Epithelial cell of prostate (primary cell): Measurements from ENCODE around the gene ST14.

Source experiments
- DNase-seq: peaks from one replicate; pipeline ENCODE4 v3.0.0-alpha.2; 2011; ENCODE audit warnings: low read depth, low spot score
- H3K27ac ChIP-seq: fragments of 450-650 bp; 2 replicates; pipeline ENCODE4 v1.5.1; 2017; ENCODE audit warnings: mild to moderate bottlenecking

ST14 gene

DNA sequence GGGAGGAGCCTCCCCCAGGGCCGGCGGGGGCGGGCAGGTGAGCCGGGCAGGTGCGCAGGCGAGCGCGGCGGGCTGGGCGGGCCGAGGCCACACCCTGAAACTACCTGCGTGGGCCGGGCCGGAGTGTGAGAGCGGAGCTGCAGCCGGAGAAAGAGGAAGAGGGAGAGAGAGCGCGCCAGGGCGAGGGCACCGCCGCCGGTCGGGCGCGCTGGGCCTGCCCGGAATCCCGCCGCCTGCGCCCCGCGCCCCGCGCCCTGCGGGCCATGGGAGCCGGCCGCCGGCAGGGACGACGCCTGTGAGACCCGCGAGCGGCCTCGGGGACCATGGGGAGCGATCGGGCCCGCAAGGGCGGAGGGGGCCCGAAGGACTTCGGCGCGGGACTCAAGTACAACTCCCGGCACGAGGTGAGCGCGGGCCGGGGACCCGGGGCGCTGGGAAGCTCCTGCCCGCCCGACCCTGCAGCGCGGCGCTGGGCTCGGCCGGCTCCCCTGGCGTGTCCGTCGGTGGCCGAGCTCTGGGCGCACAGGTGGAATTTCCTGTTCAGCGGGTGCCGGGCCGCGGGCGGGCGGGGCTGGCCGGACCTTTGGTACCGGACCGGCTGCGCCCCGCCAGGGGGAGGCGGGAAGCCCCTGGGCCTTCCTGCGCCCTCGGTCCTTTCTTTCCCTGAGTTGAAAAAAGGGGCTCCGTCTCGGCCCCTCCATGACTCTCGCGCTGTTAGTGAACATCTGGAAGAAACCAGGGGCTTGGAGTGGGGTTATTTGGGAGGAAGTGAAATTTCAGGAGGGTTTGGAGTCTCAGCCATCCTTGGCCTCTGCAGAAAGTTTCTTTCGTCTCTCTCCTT lies at the start of gene ST14:
Gene ST14 (plus strand): TSS at position 126 of the 841 bp plus-strand sequence. CDS start 198 bp downstream, at position 324.
- DNase-seq: no peak
- peak within 1 kb of the TSS; percentile 73 for H3K27ac ChIP-seq

DNA sequence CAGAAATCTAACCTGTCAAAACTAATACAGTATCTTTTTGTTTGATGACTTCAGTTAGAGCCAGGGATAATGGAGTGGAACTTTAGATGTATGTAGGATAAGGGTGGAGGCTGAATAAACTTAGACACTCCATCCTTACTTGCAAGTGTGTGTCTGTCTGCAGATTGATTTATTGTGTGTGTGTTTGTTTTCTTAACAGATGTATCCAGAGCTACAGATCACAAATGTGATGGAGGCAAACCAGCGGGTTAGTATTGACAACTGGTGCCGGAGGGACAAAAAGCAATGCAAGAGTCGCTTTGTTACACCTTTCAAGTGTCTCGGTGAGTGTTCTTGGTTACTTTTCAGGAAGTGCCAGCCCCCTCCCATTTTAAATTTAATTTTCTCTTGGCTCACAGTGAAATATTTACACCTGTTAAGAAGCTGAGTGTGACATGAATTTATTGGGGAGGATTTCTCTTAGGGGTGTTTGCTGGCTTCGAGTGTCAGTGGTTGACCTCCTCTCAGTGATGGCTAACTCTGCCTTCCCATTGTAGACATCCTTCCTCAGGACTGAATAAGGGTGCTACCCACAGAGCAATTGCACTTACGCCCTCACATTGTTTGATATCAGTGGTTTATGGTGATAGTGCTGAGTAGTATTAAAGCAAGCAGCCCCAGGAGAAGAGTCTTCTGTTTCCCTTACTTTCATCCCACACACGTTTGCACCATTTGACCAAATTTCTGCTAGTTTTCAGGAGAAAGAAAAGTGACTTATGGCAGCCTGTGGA lies 49.1 kb upstream of the ST14 start:
- no peak for DNase-seq

DNA sequence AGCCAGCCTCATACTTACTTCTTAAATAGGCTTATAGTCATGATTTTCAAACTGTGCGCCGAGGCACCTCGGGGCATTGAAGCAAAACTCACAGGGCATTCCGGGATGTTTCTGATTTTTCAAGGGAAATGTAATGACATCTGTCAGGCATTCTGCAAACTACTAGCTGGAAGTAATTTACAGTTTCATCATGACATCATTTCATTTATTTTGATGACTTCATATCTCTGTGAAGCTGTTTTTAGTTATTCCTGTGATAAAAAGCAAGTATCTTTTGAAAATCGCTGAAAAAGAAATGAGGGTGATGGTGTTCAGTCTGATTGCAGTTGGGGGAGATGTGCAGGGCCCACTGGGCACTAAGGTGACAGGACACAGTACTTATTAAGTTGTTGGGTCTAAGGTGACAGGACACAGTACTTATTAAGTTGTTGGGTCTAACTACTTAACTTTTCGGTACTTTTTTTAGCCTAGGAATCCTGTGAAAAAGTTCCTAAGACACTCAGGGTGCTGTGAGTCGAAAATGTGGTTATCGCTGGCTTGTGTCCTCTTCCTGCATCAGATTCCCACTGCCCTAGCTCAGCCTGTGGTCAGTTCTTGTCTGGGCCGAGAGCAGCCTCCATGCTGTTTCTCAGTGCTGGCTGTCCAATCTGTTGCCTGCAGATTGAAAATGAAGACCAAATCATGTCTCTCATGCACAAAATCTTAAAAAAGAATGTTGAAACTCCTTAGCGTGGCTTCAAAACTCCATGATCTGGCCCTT lies 47.3 kb upstream of the ST14 start:
- DNase-seq: no peak
- H3K27ac ChIP-seq: no peak overlapping the region

More for the DNA sequence above, 49.1 kb upstream of the ST14 start:
- no peak overlapping the region for H3K27ac ChIP-seq

DNA sequence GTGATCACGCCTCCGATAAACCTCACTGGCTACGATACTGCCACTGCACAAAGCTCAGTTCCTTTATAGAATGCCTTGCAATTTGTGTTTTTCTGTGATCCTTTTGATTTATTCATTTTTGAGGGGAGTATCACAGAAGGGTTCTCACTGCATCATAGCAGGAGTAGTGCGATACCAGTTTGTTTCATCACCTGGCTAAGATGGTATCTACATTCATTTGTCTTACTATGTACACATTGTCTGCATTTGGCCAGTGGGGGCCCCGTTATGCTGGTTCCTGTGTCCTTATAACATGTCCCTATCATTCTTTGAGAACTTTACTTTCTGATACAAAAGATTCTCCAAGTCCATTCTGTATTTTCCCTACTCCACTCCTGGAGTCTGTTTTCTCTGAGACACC lies 45.3 kb upstream of the ST14 start:
- DNase-seq: no peak
- H3K27ac ChIP-seq: no peak overlapping the region

DNA sequence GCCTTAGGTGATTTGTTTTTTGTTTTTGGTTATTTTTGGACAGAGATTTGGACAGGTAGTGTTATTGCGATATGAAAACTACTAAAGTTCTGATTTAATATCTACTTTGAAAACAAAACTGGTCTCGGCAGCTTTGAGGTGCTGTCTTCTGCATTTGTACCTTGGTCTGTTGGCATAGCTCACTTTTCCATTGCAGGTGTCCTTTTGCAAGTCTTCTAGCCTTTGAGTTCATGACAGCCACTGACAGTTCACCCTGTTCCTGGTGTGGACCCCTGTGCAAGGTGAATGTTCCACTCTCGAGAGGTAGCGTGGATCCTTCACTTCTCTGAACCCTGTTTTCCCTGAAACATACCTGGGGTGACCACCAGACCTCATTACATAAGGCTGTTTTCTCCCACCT lies 44.9 kb upstream of the ST14 start:
- DNase-seq: no peak
- H3K27ac ChIP-seq: no peak overlapping the region

DNA sequence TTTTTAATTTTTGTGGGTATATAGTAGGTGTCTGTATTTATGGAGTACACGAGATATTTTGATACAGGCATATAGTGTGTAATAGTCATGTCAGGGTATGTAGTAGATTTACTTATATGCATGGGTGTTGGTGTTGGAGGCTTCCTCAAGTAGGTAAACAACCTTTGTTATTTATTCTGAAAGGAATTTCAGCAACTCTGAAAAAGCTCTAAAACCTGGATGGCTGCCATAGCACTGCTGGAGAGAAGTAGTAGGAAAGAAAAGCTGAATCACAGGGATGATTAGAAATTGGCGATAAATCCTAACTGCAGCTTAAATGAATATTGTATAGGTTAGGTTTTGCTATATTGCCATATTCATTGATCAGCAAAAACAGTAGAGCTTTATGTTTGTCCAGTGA lies 44.4 kb upstream of the ST14 start:
- H3K27ac ChIP-seq: no peak overlapping the region
- no peak for DNase-seq

DNA sequence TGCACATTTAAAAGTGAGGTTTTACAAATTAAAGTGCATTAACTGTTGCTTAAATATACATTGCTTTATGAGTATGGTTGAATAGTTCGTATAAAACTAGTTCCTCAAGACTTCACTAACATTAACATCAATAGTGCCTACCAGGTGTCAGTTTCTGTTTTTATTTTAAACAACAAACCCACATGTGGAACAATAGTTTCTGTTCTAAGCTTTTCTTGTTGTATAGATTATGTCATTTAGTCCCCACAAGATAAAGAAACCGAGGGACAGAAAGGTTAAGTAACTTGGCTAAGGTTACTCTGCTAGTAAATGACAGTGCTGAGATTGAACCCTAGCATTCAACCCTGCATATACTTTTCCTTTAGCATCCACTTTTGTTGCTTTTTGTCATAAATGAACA lies 41.4 kb upstream of the ST14 start:
- no peak overlapping the region for H3K27ac ChIP-seq
- no peak for DNase-seq

DNA sequence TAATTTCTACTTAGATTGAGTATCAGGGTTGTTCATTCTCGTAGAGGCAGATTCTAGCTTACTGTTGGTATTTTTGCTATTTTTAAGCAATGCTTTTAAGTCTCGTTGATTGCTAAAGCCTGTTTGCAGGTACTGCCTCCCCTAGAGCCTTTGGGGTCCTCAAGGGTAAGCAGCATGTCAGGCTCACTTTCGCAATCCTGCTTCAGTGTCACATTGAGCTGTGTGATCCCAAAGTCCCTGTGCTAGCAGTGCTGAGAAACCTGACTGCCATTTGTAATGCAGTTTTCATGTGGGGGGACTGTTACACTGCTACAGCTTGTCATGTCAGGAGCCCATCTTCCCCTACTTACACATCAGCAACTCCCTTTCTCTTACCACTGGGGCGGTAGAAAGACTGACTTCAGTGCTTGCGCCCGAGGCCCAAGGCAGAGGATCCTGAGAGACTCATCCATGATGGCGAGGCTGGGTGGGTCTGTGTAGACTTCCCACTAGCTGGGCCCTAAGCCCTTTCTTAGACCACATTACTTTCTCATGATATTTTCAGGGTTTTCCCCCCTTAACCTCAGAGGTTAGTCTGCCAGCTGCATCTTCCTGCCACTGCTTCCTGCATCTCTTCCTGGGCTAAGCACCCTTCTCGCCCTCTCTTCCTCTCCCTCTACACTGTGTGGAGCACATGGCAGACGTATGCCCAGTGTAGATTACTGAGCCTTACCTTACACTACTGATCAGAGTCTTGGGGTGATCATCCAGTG lies 40.8 kb upstream of the ST14 start:
- H3K27ac ChIP-seq: no peak overlapping the region
- DNase-seq: no peak

DNA sequence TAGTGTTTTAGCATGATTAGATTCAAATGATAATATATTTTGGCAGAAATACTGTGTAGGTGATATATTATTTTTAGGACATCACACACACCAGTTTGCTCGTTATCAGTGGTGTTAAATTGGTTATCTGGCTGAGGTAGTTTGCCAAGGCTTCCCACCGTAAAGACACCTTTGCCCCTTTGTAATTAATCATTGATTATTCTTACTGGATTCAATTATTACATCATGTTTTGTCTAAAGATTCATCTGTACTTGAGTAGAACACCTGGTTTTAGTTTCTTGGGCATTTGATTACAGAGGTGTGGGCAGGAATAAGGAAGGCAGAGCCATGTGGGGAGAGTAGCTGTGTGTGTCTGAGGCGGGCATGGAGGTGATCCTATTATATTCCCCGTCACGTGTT lies 39.5 kb upstream of the ST14 start:
- DNase-seq: no peak
- no peak overlapping the region for H3K27ac ChIP-seq

DNA sequence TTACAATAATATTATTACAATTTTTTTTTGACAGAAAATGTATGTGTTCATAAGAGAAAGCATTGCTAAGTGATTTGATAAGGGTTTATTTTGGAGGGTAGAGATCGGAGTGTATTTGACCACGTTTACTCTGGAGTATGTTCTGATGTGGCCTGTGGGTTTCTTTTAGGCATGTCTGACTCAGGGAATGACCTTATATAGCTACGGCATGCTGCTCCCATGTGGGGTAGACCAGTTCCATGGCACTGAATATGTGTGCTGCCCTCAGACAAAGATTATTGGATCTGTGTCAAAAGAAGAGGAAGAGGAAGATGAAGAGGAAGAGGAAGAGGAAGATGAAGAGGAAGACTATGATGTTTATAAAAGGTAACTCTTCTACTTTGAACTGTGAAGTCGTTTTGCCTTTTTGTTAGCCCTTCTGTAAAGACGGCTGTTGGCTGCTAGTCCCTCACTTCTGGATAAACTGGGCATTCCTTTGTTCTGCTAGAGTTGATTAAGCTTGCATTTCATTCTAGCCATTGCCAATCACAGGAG lies 38.1 kb upstream of the ST14 start:
- peak overlapping the region; percentile 70 for H3K27ac ChIP-seq
- DNase-seq: no peak

DNA sequence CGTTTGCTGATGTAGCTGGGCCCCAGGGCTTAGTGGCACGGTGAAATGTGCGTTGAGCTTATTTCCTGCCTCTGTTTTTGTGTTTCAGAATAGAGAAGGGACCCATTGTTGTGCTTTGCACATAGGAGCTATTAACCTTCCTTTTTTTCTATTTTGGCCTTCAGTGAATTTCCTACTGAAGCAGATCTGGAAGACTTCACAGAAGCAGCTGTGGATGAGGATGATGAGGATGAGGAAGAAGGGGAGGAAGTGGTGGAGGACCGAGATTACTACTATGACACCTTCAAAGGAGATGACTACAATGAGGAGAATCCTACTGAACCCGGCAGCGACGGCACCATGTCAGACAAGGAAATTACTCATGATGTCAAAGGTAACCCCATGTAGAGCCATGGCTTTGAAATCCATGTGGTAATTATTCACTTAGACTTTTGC lies 37.4 kb upstream of the ST14 start:
- no peak for DNase-seq
- H3K27ac ChIP-seq: peak overlapping the region; percentile 70

DNA sequence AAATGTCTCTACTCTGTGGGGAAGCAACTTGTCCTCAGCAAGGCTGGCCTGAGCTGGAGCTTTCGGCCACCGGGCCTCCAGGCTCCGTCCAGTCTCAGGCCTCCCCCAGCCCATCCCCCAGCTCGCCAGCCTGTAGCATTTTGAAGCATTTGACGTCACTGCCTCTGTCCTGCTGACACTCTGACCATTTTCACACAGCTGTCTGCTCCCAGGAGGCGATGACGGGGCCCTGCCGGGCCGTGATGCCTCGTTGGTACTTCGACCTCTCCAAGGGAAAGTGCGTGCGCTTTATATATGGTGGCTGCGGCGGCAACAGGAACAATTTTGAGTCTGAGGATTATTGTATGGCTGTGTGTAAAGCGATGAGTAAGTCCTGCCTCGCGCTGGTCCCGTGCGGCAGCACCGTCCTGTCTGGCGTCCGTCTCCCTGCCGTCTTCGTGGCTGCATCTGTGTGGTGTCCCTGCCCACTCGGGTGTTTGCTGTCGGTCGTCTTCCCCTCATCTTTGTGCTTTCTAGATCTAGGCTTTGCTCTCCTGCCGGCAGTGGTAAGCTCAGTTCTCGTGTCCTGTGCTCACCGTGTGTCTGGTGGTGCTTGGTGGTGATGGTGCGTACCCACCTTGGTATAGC lies 36.1 kb upstream of the ST14 start:
- H3K27ac ChIP-seq: peak overlapping the region; percentile 70
- DNase-seq: no peak

DNA sequence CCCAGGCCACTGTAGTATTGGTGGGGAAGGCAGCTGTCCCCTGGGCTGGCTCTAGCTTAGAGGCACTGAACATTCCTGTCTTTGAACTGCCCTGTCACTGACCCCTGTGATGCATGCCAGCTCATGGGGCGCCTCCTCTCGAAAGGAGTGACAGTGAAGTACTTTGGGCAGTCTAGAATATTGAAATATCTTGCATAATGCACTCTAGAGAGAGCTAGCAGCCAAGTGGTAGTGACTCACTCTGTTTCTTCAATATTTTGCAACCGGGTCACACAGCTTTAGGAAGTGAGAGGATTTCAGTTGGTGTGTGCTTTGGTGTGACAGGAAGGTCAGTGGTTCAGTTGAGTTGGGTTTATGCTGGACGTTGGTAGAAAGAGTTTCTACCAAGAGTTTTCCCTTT lies 35.5 kb upstream of the ST14 start:
- peak overlapping the region; percentile 70 for H3K27ac ChIP-seq
- peak; percentile 66 for DNase-seq

DNA sequence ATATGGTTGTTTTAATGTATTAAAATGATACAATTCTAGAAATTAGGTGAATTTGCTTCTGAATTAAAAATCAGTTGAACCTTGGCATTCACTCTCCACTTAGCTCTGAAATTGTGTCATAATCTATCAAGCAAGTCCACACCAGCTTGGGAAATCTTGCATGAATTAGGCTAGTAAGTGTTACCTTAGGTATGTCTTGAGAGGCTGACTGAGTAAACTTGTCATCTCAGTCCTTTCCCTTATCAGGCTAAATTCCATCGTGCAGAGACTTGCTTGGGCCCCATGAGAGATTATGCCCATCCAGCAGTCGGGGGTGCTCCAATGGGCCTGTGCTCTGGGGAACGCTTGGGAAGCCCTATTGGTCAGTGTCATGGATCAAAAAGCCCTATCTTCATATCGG lies 33.9 kb upstream of the ST14 start:
- no peak overlapping the region for H3K27ac ChIP-seq
- no peak for DNase-seq

DNA sequence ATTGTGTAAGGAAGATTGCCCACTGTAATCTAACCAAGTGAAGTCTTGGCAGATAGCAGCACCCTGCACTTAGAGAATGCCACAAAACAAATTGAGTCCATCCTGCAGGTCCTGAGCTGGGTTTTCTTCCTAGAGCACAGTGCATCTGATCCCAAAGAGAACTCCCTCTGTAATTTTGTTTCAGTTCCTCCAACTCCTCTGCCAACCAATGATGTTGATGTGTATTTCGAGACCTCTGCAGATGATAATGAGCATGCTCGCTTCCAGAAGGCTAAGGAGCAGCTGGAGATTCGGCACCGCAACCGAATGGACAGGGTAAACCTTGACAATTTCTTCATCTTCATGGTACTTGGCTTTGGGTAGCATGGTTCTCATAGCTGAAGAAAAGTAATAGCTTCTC lies 33.1 kb upstream of the ST14 start:
- no peak overlapping the region for H3K27ac ChIP-seq
- DNase-seq: no peak

DNA sequence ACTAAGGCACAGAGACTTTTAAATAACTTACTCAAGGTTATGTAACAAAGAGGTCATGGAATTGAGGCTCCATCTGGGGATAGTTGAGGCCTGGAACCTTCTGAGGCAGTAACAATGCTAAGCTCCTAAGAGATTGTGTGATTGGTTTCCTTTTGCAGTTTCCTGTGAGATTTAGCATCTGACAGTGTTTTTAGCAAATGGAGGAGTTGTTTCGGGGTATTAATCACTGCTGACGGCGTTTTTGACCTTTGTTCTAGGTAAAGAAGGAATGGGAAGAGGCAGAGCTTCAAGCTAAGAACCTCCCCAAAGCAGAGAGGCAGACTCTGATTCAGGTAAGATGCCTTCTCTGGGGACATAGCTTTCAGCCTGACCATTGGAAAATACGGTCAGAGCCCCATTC lies 32.1 kb upstream of the ST14 start:
- no peak for DNase-seq
- no peak overlapping the region for H3K27ac ChIP-seq

DNA sequence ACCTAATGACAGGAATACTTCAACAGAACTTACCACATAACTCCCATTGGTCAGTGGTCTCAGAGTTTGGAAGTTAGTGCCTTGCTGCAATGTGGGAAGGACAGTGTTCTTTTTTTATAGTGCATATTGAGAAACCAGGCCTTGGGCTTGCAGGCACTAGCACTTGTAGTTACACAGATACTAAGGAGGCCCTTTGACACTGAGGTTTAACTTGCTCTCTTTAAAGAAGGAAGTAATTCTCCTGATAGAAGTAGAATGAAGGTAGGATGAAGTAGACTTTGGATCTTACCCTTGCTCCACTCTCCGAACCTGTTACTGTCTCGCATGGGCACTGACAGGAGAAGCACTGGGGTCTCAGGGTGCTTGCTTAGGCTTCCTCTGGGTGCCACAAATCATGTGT lies 31.0 kb upstream of the ST14 start:
- no peak overlapping the region for H3K27ac ChIP-seq

DNA sequence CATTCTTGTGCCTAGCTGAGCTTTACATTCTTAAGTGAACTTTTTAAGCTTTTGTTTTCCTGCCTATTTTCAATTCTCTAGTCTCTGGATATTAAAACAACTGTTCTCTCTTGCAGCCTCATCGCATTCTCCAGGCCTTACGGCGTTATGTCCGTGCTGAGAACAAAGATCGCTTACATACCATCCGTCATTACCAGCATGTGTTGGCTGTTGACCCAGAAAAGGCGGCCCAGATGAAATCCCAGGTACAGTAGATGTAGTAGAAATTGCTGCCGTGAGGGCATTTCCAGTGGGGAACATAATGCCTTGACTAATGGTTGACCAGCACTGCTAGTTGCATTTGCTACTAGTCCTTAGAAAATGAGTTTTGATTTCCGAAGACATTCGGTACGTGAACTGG lies 29.7 kb upstream of the ST14 start:
- DNase-seq: no peak
- no peak overlapping the region for H3K27ac ChIP-seq

More for the DNA sequence above, 31.0 kb upstream of the ST14 start:
- DNase-seq: no peak
